ENCODE results near the gene WDR86. TPM values are rescaled to one million over a fixed set of nuclear protein-coding genes. Genes with fewer than 3 reads are reported as not detected.

The WDR86 gene
- polyA plus RNA-seq, 3 donors: 1.3 to 20.0 (median 13.6) TPM

DNA sequence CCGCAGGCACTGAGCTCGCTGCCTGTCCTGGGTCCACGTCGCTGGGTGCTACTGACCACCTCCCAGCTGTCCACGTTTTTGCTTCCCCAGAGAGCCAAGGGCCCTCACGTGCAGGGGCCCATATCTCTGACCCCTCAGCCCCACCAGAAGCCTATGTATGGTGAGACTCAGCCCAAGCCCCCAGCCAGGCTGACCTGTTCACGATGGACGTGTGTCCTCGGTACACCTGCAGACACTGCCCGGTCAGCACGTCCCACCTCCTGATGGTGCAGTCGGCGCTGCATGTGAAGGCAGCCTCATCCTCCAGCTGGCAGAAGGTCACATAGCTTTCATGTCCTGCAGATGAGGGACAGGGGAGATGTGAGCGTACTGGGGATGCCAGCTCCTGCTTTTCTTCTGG, 9.9 kb downstream of the WDR86 start:
- WGBS, 3 donors: 78 to 91% (median 81%) methylated on average over 14 of the region's 14 CpGs
- H3K27ac ChIP-seq (ENCODE audit: low read depth, low read length): no peak overlapping the region

DNA sequence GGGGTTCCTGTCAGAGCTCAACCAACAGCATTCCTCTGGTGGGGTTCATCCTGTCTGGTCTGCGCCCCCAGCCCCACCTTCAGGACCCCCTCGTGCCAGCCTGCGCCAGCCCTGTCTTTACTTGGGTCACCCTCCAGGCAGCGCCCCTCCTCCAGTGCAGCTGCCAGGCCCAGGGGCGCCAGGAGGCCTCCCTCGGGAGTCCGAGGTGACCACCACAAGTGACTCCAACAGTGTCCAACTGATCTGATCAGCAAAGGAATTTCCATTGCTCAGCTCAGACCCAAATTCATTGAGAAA, 10.6 kb downstream of the WDR86 start:
- 85 to 93% (median 88%) methylated on average over 7 of the region's 7 CpGs for WGBS, 3 donors
- no peak overlapping the region for H3K27ac ChIP-seq (ENCODE audit: low read depth, low read length)

DNA sequence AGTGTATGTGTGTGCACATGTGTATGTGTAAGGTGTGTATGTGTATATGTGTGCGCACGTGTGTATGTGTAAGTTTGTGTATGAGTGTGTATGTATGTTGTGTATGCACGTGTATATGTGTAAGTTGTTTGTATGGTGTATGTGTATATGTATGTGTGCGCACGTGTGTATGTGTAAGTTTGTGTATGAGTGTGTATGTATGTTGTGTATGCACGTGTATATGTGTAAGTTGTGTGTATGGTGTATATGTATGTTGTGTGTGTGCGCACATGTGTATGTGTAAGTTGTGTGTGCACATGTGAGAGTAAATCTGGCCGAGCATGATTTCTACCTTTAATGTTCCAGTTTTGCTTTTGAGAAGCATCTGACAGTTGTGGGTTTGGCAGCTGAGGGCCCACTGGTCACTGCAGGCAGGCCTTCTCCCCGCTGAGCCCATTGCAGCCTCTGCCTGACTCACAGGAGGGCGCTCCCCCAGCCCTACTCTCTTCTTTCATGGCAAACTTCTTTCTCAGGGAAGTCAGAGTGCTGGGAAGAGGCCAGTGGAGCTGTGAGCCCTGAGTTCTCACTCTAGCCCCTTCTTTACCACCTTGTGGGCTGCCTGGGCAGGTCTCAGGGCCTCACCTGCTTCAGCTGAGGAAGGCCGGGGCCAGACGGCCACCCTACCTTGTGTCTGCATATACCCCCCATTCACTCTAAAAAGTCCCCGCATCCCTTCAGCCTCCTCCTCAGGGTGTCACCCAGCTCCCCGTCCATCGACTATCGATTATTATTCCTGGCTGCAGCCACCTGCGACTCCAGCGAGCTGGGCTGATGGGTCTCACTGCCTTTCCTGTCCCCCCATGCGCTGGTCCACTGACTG, 11.2 kb downstream of the WDR86 start:
- WGBS, 3 donors: 89 to 93% (median 93%) methylated on average over 19 of the region's 19 CpGs
- H3K27ac ChIP-seq (ENCODE audit: low read depth, low read length): no peak overlapping the region

DNA sequence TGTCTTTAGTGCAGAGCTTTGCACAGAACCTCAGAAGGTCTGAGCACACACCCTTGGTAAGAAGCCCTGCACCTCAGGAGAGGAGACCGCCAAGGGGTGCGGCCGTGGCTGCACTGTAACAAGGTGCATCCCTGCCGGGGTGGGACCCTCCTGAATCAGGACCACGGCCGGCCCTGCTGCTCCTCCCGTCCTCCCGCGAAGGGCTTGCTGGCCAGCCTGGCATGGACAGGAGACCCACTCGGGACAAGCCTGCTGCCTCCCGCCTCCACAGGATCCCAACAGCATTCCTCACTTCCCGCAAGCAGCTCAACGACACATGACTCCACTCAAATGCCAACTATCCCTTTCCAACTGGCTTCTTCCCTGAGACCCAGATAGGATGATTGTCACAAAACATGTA, 12.8 kb downstream of the WDR86 start:
- 89 to 93% (median 93%) methylated on average over 13 of the region's 13 CpGs for WGBS, 3 donors
- no peak overlapping the region for H3K27ac ChIP-seq (ENCODE audit: low read depth, low read length)

DNA sequence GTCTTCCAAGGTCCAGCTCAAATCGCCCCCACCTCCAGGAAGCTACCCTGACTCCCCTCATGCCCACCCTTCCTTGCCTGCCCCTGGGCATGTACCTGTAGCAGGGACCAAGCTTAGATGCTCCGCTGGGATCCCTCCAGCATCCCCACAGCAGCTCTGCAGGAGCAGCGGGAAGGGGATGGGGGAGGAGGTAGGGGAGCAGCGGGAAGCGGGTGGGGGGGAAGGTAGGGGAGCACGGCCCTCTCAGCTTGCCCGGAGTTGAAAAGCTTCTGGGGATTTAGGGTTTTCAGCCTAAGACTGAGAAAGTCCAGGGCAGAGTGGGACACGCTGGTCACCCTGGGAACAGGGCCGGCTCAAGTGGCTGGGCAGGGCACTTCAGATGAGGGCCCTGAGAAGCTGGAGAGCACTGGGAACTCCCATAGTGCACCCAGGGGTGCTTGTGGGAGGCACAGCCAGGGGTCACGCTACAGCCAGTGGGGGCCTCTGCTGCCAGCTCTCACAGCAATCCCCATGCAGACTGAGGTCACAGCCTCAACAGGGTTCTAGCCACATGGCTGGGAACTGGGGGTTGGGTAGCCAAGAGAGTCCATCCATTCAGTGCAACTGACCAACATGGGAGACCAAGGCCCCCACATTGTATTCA, 13.4 kb downstream of the WDR86 start:
- no peak overlapping the region for H3K27ac ChIP-seq (ENCODE audit: low read depth, low read length)
- WGBS, 3 donors: 84 to 92% (median 90%) methylated on average over 10 of the region's 10 CpGs

DNA sequence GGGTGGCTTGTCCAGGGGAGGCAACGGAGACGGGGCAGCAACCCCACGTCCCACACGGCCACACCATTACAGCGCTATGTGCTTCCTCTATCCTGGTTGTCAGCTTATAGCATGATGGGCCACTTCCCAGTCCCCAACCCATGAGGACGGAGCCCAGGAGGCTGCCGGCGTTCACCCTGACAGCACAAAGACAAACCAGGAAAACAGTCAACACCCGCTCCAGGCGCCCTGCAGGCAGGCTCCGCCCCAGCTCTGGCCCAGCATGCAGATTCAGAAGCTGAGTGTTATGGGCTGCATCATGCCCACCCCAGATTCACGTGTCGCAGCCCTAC, 14.8 kb downstream of the WDR86 start:
- no peak overlapping the region for H3K27ac ChIP-seq (ENCODE audit: low read depth, low read length)
- WGBS, 3 donors: 81 to 84% (median 83%) methylated on average over 13 of the region's 13 CpGs

DNA sequence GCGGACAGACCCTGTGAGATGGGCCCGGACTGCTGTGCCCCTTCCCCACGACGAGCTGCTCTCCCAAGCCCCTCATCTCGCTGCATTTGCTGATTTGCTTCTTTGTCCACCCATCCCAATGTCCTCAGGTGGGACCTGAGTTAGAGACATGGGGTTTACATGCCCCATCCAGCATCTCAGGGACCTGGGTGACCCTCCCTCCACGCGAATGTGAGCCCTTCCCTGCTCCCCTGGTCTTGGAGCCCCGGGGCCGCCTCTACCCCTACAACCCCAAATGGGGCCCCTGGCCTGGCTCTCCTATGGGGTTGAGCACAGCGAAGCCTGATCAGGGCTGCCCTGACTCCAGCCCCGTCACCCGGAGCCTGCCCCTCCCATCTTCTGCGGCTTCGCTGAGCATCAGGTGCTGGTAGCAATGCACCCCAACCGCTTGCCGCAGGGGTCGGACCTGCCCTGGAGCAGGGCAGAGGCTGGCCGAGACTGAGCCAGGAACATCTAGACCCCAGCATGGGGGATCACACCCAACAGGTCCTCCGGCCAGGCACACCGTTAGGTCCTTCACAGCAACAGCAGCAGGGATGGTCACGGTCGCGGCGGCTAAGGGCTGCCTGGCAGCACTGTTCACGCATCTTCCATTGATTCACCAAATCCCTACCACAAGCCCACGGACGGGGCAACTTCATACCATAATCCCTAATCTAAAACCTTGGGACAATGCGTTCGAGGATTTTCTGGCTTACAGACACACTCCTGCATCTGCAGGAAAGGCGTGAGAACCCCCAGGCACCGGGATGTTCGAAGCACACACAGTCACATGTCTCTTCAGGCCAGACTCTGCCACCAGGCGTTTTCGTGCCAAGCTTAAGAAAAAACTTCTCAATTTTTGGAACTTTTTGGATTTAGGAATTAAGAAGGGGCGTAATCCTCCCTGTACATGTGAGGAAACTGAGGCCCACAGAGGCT, 15.5 kb downstream of the WDR86 start:
- no peak overlapping the region for H3K27ac ChIP-seq (ENCODE audit: low read depth, low read length)
- WGBS, 3 donors: 87 to 94% (median 90%) methylated on average over 35 of the region's 35 CpGs

DNA sequence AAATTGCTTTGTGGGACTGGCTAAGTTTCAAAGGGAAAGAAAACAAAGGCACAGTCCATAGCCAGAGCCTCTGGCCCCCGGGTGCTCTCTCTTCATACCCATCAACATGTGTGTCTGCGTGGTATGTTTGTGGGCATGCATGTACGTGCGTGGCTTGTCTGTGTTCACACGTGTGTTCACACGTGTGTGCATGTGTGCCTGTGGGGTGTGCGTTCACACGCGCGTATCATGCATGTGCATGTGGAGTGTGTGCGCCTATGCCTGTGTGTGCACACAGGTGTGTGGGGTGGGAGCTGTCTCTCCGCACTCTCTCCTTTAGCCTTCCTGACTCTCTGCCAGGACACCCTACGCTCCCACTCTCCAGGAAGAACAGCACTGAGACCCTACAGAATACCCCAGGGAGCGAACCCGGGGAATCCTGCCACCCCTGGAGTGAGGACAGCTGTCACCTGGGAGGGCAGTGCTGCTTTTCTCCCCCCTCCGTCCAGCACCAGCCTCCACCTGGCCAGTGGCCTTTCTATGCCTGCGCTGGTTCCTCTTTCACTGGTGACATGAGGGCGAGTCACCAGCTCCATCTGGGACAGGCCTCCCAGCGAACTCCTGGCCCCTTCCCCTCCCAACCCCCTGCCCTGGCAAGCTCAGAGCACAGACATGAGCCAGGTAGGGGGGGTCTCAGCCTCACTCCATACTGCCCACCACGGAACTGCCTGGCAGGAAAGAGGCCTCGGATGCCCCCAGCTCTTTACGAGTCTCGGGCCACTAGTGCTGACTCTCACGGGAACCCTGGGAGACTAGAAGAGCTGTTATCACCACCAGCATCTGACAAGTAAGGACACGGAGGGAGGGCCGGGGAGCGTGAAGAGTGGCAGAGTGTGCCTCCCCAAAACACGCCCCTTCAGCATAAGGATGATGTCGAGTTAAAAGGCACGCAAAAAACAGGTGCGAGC, 16.5 kb downstream of the WDR86 start:
- 77 to 80% (median 79%) methylated on average over 31 of the region's 31 CpGs for WGBS, 3 donors
- no peak overlapping the region for H3K27ac ChIP-seq (ENCODE audit: low read depth, low read length)

DNA sequence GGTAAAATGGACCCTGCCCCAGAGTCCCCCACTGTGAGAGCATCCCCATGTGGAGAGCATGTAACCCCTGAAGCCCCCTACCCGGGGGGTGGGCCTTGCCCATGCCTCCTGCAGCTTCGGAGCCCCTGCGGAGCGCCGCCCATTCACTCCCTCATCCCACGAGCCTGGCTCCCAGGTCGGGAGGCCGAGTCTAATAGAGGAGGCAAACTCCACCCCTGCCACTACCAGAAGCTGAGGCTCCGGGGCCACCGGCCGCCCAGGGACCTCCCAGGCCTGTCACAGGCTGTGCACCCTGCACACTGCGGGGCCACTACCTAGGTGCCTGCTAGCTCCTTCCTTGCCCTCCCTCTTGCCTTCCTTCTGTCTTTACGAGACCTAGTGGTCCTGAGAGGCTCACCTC, 17.4 kb downstream of the WDR86 start:
- WGBS, 3 donors: 82 to 89% (median 89%) methylated on average over 13 of the region's 13 CpGs
- no peak overlapping the region for H3K27ac ChIP-seq (ENCODE audit: low read depth, low read length)

DNA sequence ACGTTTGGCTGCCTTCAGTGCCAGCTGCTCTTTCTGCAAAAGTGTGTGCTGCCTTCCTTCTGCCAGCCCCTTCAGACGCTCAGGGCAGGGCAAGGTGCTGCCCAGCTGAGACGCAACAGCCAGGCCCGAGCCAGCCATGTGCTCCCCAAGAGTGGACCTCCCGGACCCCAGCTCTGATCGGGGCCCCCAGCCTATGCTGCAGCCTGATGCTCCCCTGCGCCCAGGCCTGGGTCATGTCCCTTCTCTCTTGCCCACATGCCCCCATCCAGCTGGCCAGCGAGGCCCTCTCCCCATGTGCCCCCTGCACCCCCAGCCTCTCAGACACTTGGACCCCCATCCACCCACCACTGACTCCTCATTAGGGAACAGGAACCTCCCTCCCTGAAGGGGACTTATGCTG, 17.8 kb downstream of the WDR86 start:
- 89 to 90% (median 90%) methylated on average over 8 of the region's 8 CpGs for whole genome bisulfite sequencing, 3 donors

DNA sequence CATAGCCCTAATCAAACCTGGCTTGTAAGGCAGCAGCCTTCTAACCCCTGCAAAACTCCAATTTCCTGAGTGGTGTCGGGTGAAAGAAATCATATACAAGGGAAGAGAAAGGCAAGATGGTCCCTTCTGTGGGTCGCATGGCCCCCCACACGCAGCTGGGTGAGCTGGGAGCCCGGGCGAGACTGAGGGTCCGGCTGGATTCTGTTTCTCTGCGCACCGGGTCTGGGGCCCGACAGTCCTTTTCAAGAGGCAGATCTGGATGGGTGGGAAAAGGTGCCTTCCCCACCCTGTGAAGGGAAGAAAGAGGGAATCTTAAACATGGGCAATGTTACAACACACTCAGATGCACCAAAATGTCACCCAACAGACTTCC, 18.5 kb downstream of the WDR86 start:
- 88 to 98% (median 89%) methylated on average over 9 of the region's 9 CpGs for WGBS, 3 donors
- H3K27ac ChIP-seq (ENCODE audit: low read depth, low read length): no peak overlapping the region

More for the DNA sequence above, 17.8 kb downstream of the WDR86 start:
- H3K27ac ChIP-seq (ENCODE audit: low read depth, low read length): no peak overlapping the region

DNA sequence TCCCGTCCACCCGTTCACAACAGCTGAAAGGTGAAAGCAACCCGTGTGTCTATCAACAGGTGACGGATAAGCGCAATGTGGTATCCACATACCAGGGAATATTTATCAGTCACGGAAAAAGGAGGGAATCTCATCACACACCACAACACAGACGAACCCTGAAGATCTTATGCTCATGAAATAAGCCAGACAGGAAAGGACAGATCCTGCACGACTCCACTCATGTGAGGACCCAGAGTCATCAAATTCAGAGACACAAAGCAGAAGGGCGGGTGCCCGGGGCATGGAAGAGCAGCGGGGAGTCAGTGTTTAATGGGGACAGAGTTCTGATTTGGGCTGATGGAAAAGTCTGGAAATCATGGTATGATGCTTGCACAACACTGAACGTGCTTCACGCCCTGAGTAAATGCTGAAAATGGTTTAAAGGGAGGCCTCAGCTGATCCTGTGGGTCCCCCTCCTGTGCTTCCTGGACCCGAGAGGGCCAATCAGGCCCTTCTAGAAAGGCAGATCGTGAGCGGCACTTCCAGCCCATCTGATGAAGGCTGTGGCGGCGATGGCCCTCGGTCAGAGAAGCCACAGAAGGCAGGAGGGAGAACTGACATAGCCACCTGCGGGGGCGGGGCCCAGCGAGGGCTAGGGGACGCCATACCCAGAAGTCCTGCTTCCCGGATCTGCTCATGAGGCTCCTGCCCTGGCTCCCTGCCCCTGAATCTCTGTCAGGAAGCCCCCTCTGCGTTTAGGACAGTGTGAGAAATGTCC, 19.1 kb downstream of the WDR86 start:
- no peak overlapping the region for H3K27ac ChIP-seq (ENCODE audit: low read depth, low read length)
- 71 to 83% (median 72%) methylated on average over 25 of the region's 25 CpGs for WGBS, 3 donors

DNA sequence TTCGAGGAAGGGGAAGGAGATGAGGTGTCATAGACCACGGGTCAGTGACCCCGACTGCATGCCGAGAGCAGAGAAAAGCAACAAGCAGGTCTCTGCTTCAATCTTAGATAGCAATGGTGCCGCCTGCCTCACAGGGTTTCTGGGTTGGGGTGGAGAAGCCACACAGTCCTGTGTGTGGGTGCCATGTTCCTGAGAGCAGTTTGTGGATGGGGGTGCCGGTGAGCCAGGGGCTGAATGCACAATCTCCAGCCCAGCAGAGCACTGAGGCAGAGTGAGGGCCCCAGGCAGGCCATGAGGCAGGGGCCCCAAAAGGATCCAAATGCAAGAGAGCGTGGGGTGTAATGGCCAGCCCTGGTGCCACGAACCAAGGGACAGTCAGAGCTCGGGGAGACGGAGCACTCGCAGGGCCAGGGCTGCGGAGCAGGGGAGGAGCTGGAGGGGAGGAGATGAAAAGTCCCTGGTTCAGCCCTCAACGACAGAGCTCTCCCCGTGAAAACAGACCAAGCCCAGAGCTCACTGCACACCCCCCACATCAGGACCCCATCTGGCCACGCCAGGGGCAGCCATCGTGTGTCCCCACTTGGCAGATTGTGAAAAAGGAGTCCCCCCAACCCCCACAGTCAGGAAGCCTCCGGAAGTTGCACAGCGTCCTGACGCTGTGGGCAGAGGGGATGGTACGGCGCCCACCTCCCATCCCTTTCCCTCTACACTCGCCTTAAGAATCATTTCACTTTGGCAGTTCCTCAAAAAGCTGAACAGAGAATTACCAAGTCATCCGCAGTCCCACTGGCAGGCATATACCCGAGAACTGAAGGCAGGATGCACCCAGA, 19.9 kb downstream of the WDR86 start:
- no peak overlapping the region for H3K27ac ChIP-seq (ENCODE audit: low read depth, low read length)
- 70 to 88% (median 72%) methylated on average over 23 to 24 of the region's 24 CpGs for WGBS, 3 donors

DNA sequence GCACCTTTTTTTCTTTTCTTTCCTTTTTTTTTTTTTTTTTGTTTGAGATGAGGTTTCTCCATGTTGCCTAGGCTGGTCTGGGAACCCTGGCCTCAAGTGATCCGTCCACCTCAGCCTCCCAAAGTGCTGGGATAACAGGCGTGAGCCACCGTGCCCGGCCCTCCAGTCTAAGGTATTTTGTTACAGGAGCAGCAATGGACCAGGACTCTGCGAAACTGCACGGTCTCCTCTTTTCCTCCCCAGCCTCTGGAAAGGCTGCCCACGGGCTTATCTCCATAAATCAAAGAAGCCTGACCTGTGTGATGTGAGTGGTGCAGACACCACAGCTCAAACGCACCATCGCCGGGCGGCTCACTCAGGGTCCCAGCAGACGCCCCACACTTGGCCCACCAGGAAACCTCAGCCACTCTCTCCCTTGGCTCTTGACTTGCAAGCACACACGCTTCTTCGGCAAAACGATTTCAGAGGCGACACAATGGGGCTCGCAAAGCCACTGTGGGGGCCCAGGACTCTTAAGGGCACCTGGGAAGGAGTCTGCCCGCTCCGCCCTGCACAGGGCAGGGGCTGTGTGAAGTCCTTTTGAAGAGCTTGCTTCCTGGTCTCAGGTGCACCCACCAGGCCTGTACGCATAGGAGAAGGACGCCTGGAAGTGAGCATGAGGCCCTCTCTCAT, 20.6 kb downstream of the WDR86 start:
- 87 to 92% (median 90%) methylated on average over 21 of the region's 21 CpGs for whole genome bisulfite sequencing, 3 donors
- H3K27ac ChIP-seq (ENCODE audit: low read depth, low read length): no peak overlapping the region

DNA sequence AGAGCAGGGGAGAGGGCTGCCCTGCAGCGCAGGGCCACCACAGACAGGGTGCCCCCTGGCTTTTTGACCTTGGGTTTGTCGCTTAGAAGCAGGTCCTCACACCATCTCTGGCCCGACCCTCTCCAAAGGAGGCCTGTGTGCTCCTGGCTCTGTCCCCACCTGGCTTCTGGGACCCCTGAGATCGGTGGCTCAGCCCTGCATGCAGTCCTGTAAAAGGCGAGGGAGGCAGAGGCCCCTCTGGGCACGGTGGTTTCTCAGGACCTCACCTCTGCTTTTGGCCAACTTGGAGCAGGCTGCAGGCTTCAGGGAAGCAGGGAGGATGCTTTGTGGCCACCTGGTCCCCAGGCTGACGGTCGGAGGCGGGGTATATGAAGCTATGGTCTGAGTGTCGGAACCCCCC, 21.4 kb downstream of the WDR86 start:
- 87 to 91% (median 90%) methylated on average over 10 of the region's 10 CpGs for WGBS, 3 donors
- no peak overlapping the region for H3K27ac ChIP-seq (ENCODE audit: low read depth, low read length)

DNA sequence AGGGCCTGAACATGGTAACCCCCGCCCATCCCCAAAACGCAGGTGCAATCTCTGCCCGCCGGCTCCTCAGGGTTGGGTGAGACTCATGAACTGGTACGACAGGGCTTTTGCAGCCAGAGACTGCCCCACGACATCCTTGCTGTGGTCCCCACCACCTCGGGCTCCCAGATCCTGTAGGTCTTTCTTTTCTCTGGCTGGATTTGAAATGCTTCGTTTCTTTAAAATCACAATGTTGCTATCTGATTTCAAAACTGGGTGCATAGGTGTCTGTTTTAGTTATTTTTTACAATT, 21.9 kb downstream of the WDR86 start:
- H3K27ac ChIP-seq (ENCODE audit: low read depth, low read length): no peak overlapping the region
- 92 to 95% (median 93%) methylated on average over 8 of the region's 8 CpGs for WGBS, 3 donors
